CD4-positive, alpha-beta T cell treated with Interleukin-6 for 4 hours (primary cell): ENCODE results near the gene ZNF184.

Experiments
- DNase-seq: peaks from one replicate; pipeline ENCODE4 v3.0.0-alpha.2; 2020; ENCODE audit warnings: mixed read lengths

Gene ZNF184

GRCh38 chr6:27419363-27419762 lies 53.5 kb downstream of the ZNF184 start:
- DNase-seq = no peak

GRCh38 chr6:27415898-27416297 lies 57.0 kb downstream of the ZNF184 start:
- no peak for DNase-seq

- no peak for DNase-seq
Measured at GRCh38 chr6:27414996-27415395, 57.9 kb downstream of the ZNF184 start.

GRCh38 chr6:27414300-27414699 lies 58.6 kb downstream of the ZNF184 start:
- DNase-seq = no peak

GRCh38 chr6:27407153-27407814 lies 65.6 kb downstream of the ZNF184 start:
- DNase-seq = no peak

- DNase-seq = no peak
Measured at GRCh38 chr6:27406085-27406484, 66.8 kb downstream of the ZNF184 start.

GRCh38 chr6:27400877-27401642 lies 71.8 kb downstream of the ZNF184 start:
- no peak for DNase-seq
